Panc1 (cell line): Measurements from ENCODE around the gene RAB8A.

Source experiments
- CTCF ChIP-seq: fragments of 450-650 bp; IDR thresholded peaks from 2 replicates; pipeline ENCODE4 v1.5.1; 2017; ENCODE audit warnings: mild to moderate bottlenecking
- POLR2AphosphoS5 ChIP-seq: IDR thresholded peaks from 2 replicates; pipeline ENCODE4 v1.6.1; 2012; ENCODE audit warnings: mild to moderate bottlenecking, low read depth, low read length, moderate library complexity
- REST ChIP-seq, 2 experiments: IDR thresholded peaks; 2 replicates each; pipeline ENCODE4 v1.6.1; 2011 to 2012; ENCODE audit warnings: low read depth in 2 of 2, control low read depth in 1 of 2, low read length in 1 of 2, mild to moderate bottlenecking in 1 of 2, moderate library complexity in 1 of 2; ENCODE audit not compliant: insufficient read depth in 1 of 2

GRCh38 chr19:16155128-16155527 lies 43.4 kb downstream of the RAB8A start:
- TF ChIP-seq CTCF (no peak), POLR2AphosphoS5 (no peak), REST (IDR thresholded peaks at IDR 0.05; ENCODE audit: insufficient read depth in 1 of 2, low read depth in 2 of 2, low read length in 1 of 2) (no peak)
